Kidney capillary endothelial cell (primary cell): ENCODE data around the gene OR51A7.
"Not testable (repeated sequence)": the region's sequence is repeated elsewhere in the genome, so short reads cannot be mapped to it uniquely, and the experiment has no call there.

ENCODE experiments used
- DNase-seq: peaks from one replicate; pipeline ENCODE4 v3.0.0-alpha.2; 2018; ENCODE audit warnings: low spot score

OR51A7 gene

GRCh38 chr11:4903484-4903883 lies at the start of gene OR51A7:
Gene OR51A7, plus strand, starts transcription at chr11:4903783. Its CDS starts 3,587 bp downstream, at chr11:4907370.
- no peak for DNase-seq

GRCh38 chr11:4854286-4854685 lies 49.3 kb upstream of the OR51A7 start:
- DNase-seq: not testable (repeated sequence)

GRCh38 chr11:4862447-4863236 lies 40.9 kb upstream of the OR51A7 start:
- no peak for DNase-seq

GRCh38 chr11:4863876-4864275 lies 39.7 kb upstream of the OR51A7 start:
- no peak for DNase-seq

DNA sequence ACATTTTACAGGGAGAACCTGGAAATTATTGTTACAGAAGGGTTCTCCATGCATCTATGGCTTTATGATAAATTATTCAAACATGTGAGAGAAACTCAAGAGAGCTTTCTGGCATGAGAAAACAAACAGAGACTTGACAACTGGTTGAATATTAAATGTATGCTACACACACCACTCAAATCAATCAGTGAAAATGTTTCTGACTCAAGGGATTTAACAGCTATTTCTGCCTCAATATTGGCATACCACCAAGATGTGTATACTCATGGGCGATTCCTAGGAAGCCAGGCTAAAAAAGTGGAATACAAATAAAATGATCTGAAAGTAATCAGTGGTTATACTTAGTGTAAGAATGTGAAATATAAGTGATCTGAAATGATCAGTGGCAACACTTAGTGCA lies 37.7 kb upstream of the OR51A7 start:
- DNase-seq: no peak

DNA sequence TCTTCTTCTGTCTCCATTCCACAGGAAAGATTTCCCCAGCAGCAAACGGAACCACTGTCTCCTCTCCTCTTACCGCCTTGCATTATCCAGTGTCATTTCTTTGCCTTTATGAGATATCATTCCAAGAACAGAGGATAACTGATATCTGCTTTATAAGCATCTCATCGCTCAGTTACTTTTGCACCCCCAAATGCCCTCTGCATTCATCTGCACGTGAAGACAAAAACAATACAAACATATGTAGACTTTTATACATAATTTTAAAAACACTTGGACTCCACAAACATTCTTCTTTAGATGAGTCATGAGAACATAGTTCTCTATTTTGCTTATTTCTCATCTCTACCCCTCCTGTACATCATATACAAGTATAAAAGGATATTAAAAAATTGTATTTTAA lies 22.4 kb upstream of the OR51A7 start:
- no peak for DNase-seq

- no peak for DNase-seq
Measured at GRCh38 chr11:4881860-4882500, 21.6 kb upstream of the OR51A7 start, which contains the start of gene OR51T1. Gene OR51T1, plus strand, starts transcription at chr11:4881900. Its CDS starts 0 bp downstream, at chr11:4881900.

- no peak for DNase-seq
Measured at GRCh38 chr11:4882543-4882942, 21.0 kb upstream of the OR51A7 start.

DNA sequence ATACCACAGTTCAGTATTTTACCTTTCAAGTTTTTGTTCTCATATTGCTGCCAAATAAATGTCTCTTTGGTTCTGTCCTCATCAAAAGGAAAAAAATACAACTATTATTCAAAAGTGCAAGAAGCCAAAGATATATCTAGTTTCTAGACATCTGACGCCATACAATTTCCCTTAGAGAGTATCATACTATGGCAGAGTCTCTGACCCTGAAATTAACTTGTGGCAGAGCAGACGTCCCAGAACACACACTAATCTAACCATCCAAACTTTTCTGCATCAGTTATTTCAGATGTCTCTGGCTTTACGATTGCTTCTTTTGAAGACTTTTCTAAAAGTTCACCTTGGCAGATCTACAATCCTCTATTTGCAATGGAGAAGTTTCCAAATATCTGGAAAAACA lies 19.2 kb upstream of the OR51A7 start:
- DNase-seq: no peak

- no peak for DNase-seq
Measured at GRCh38 chr11:4886186-4886585, 17.4 kb upstream of the OR51A7 start.

GRCh38 chr11:4887591-4887990 lies 16.0 kb upstream of the OR51A7 start:
- no peak for DNase-seq

DNA sequence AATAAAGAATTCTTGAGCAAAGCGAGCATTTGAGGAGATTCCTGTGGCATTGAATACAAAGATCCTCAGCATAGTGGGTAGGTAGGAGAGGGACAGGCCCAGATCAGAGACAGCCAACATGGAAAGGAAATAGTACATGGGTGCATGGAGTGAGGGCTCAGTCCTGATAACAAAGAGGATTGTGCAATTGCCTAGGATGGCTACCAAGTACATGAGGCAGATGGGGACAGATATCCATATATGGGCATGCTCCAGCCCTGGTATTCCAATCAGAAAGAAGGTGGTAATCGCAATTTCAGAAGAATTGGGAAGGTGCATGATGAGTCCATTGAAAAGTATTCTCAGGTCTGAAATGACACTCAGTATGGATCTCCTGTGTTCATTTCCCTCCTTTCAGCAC lies 13.3 kb upstream of the OR51A7 start:
- DNase-seq: no peak

GRCh38 chr11:4891996-4892640 lies 11.5 kb upstream of the OR51A7 start:
- no peak for DNase-seq

- no peak for DNase-seq
Measured at GRCh38 chr11:4916581-4916980, 13.0 kb downstream of the OR51A7 start.

GRCh38 chr11:4919250-4919649 lies 15.7 kb downstream of the OR51A7 start, which contains the start of gene OR51G2:
Gene OR51G2, minus strand, starts transcription at chr11:4919350. Its CDS starts 3,687 bp downstream, at chr11:4915663.
- no peak for DNase-seq

- no peak for DNase-seq
Measured at GRCh38 chr11:4921796-4922195, 18.2 kb downstream of the OR51A7 start.

- no peak for DNase-seq
Measured at GRCh38 chr11:4922304-4922703, 18.7 kb downstream of the OR51A7 start.

GRCh38 chr11:4924239-4924638 lies 20.7 kb downstream of the OR51A7 start, which contains the start of gene OR51G1:
Gene OR51G1, minus strand, starts transcription at chr11:4924339. Its CDS starts 0 bp downstream, at chr11:4924339.
- DNase-seq: no peak

- no peak for DNase-seq
Measured at GRCh38 chr11:4926608-4927007, 23.0 kb downstream of the OR51A7 start.

DNA sequence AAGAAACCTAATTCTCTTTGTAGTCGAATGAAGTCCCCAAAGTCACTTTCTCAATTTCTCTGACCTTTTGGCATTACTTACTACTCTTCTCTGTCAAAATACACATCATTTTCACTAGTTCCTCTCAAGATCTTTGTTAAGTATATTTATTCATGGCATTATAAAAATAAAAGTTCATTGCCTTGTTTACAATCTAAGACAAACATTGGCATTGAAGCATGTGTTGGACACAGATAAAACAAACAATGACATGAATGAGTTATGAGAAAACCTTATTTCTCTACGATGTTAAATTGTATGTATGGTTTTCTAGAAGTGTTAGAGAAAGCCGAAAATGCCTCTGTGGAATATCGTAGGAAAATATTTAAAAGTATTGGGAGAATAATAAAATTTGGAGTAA lies 29.2 kb downstream of the OR51A7 start:
- no peak for DNase-seq

GRCh38 chr11:4936745-4937144 lies 33.2 kb downstream of the OR51A7 start:
- no peak for DNase-seq

GRCh38 chr11:4947505-4947904 lies 43.9 kb downstream of the OR51A7 start, which contains the start of gene OR51A4:
Gene OR51A4, minus strand, starts transcription at chr11:4947605. Its CDS starts 505 bp downstream, at chr11:4947100.
- DNase-seq: no peak

GRCh38 chr11:4955613-4956012 lies 52.0 kb downstream of the OR51A7 start, which contains the start of gene OR51A2:
Gene OR51A2, minus strand, starts transcription at chr11:4955713. Its CDS starts 0 bp downstream, at chr11:4955713.
- not testable (repeated sequence) for DNase-seq
